SH-SY5Y (cell line): Measurements from ENCODE around the gene VIPR2.

Source experiments
- GATA2 ChIP-seq: IDR thresholded peaks from 2 replicates; pipeline ENCODE4 v1.6.1; 2011; ENCODE audit warnings: mild to moderate bottlenecking, low read depth, low read length
- GATA3 ChIP-seq: IDR thresholded peaks from 2 replicates; pipeline ENCODE4 v1.6.1; 2011; ENCODE audit warnings: low read depth, mild to moderate bottlenecking, low read length, moderate library complexity

- no peak for TF ChIP-seq GATA2
- no peak for TF ChIP-seq GATA3
Observed at GRCh38 chr7:159155410-159155809, 10.7 kb upstream of the VIPR2 start.
